Adrenal gland (tissue), 12 donors: ENCODE data around the gene TMPRSS11F. TPM values are rescaled to one million over a fixed set of nuclear protein-coding genes. Genes with fewer than 3 reads are reported as not detected.

ENCODE experiments used
- DNase-seq, 7 donors: peaks; one replicate each; pipeline ENCODE4 v3.0.0-alpha.2; 2019 to 2020
- H3K27ac ChIP-seq, 5 donors: fragments of 200-600 bp; sonication (generic) in 4 of 5; 1 replicate in 3 of 5; 2 replicates in 2 of 5; pipeline versions ENCODE4 v1.5.1 to v1.8.0; 2016 to 2020; ENCODE audit warnings: mild to moderate bottlenecking in 1 of 5
- H3K27me3 ChIP-seq: fragments of 200-600 bp; 2 replicates; pipeline ENCODE4 v1.8.0; 2021
- H3K36me3 ChIP-seq, 2 donors: fragments of 200-600 bp; replicated peaks in 1 of 2; 1 replicate in 1 of 2; 2 replicates in 1 of 2; pipeline versions ENCODE4 v1.5.1 to v1.8.0; 2018 to 2022
- H3K4me1 ChIP-seq, 2 donors: fragments of 200-600 bp; replicated peaks in 1 of 2; 1 replicate in 1 of 2; 2 replicates in 1 of 2; pipeline versions ENCODE4 v1.5.1 to v1.8.0; 2018 to 2021
- H3K4me3 ChIP-seq, 4 donors: fragments of 200-600 bp; sonication (generic) in 3 of 4; one replicate each; pipeline ENCODE4 v1.5.1; 2016 to 2018
- H3K9me3 ChIP-seq, 3 donors: fragments of 200-600 bp; sonication (generic) in 1 of 3; replicated peaks in 1 of 3; 1 replicate in 2 of 3; 2 replicates in 1 of 3; pipeline versions ENCODE4 v1.5.1 to v1.8.0; 2016 to 2021
- POLR2A ChIP-seq, 2 donors: fragments of 450-650 bp; IDR thresholded peaks; one replicate each; pipeline ENCODE4 v1.6.1; 2017; ENCODE audit warnings: antibody characterized with exemption in 2 of 2, mild to moderate bottlenecking in 2 of 2, moderate library complexity in 1 of 2
- WGBS, 4 donors: extraction: QIAGEN DNeasy Blood & Tissue Kit in 2 of 4; methylation state at CpG; one replicate each; pipeline versions ENCODE4 v1.1.5 to v1.1.7; 2013 to 2017; 5-methylcytosine and 5-hydroxymethylcytosine counted together
- intact Hi-C, 2 donors: fragments of 100-400 bp; cut with DNase I; formaldehyde crosslinking; loops; one replicate each; pipeline versions ENCODE4 v1.14.1 to v1.15.0; 2022 to 2023
- polyA plus RNA-seq, 3 donors: library from polyadenylated mRNA; stranded (reverse); fragments of 200-250 nt in 2 of 3; fragments of 350-450 nt in 1 of 3; fragmentation: Illumina TruSeq in 1 of 3; extraction: RNeasy Lipid Tissue Mini Kit (QIAGEN cat#74804) in 1 of 3; gene quantifications; one replicate each; pipeline ENCODE4 v1.2.3, GENCODE V29; 2013 to 2014
- total RNA-seq, 9 donors: library from RNA; depleted of rRNA in 4 of 9; stranded (reverse); fragments of >200 nt in 4 of 9; fragments of 120-200 nt in 1 of 9; fragmentation: NEBNext Ultra II Directional in 1 of 9; extraction: Animal tissue kit (Norgen Biotek cat#: 25700) in 1 of 9; gene quantifications; one replicate each; pipeline versions ENCODE4 v1.1.0 to v1.2.4, GENCODE V29; 2013 to 2023
- TF ChIP-seq, protein P1 (sequence below), 6 experiments: fragments of 450-650 bp in 4 of 6; fragments of 200-600 bp in 2 of 6; sonication (generic) in 1 of 6; IDR thresholded peaks; 1 replicate in 5 of 6; 2 replicates in 1 of 6; pipeline versions ENCODE4 v1.5.1 to v1.8.0; 2016 to 2021; ENCODE audit warnings: antibody characterized with exemption in 6 of 6, mild to moderate bottlenecking in 2 of 6, moderate library complexity in 1 of 6
- donor health status: healthy with polysubstance abuse.
- donor health status: Bipolar disorder and iron deficiency.
- donor health status: DM: yes; HTN: yes; CAD: no.
- donor health status: DM: no; HTN: no; CAD: no.
- donor health status: DM: no; HTN: no; CAD: no.
- donor health status: DM: yes; HTN: yes; CAD: no.

The TMPRSS11F gene
- total and polyA plus RNA-seq, 12 donors: 0.06 TPM; not detected in 11

DNA sequence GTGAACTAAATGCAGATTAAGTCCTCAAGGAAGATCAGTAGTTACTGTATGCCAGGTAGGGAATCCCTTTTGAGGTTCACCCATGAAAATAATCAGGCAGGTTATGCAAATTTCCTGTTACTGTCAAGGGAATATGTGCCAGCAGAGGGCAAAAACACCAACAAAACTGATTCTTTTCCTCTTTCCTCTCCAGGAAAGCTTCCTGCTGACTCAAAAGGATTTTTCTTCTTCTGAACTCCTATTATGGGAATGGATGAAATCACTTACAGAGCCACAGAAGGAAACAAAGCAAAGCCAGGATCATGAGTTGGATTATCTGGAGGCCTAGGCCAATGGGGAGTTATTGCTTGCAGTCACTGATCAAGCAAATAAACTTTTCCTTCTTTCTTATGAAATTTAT lies 49.7 kb downstream of the TMPRSS11F start:
- no peaks in the 10 kb centered on the region for H3K27me3 ChIP-seq
- H3K4me1 ChIP-seq: no peaks in the 10 kb centered on the region
- H3K9me3 ChIP-seq: no peaks in the 10 kb centered on the region
- H3K27ac ChIP-seq: no peak overlapping the region
- DNase-seq: no peak
- intact Hi-C loops: no loop called here
- TF ChIP-seq POLR2A (IDR thresholded peaks at IDR 0.05): no peak
- TF ChIP-seq, protein P1, sequence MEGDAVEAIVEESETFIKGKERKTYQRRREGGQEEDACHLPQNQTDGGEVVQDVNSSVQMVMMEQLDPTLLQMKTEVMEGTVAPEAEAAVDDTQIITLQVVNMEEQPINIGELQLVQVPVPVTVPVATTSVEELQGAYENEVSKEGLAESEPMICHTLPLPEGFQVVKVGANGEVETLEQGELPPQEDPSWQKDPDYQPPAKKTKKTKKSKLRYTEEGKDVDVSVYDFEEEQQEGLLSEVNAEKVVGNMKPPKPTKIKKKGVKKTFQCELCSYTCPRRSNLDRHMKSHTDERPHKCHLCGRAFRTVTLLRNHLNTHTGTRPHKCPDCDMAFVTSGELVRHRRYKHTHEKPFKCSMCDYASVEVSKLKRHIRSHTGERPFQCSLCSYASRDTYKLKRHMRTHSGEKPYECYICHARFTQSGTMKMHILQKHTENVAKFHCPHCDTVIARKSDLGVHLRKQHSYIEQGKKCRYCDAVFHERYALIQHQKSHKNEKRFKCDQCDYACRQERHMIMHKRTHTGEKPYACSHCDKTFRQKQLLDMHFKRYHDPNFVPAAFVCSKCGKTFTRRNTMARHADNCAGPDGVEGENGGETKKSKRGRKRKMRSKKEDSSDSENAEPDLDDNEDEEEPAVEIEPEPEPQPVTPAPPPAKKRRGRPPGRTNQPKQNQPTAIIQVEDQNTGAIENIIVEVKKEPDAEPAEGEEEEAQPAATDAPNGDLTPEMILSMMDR (IDR thresholded peaks at IDR 0.05): no peak
- no peak overlapping the region for H3K4me3 ChIP-seq
- H3K36me3 ChIP-seq: no peaks in the 10 kb centered on the region

DNA sequence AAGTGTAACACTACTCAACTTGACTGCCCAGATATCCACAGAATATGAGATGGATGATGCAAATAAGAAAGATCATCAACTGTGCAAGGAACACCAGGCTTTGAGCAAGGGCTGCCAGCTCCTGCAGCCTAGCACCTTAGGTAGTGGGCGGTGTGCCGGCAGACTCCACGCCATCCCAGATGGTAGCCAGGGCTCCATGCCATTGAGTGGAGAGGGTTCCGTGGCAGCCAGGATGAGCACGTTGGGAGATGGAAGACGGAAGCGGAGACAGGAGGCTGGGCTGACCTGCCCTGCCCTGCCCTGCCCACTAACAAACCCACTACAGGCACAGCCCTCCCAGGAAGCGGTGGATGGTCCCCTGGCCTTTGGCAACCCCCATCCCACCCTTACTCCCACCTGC lies 51.9 kb downstream of the TMPRSS11F start:
- H3K36me3 ChIP-seq: no peaks in the 10 kb centered on the region
- no peak for DNase-seq
- no peaks in the 10 kb centered on the region for H3K9me3 ChIP-seq
- no peak overlapping the region for H3K27ac ChIP-seq
- WGBS, 4 donors: 83 to 93% (median 89%) methylated on average over 8 of the region's 8 CpGs
- no peak overlapping the region for H3K4me3 ChIP-seq
- H3K4me1 ChIP-seq: no peaks in the 10 kb centered on the region
- H3K27me3 ChIP-seq: no peaks in the 10 kb centered on the region
- intact Hi-C loops: no loop called here
- TF ChIP-seq POLR2A (IDR thresholded peaks at IDR 0.05): no peak
- TF ChIP-seq, protein P1 (IDR thresholded peaks at IDR 0.05): no peak

DNA sequence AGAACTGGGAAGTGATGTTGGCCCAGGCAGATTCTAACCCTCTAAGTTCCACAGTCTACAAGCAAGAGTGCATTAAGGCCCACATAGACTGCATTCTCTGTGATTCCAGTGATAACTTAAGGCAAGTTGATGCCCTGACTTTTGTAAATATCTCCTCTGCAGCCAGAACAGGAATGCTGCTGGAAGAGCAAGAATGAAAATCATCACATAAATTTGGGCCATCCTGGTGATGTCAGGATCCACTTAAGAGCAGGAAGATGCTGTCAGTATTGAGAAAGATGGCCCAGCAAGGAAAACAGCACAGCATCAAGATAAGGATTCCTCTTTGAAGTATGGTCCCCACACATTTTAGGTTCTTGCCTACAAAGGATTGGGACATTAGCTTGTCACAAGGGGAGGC lies 52.4 kb downstream of the TMPRSS11F start:
- intact Hi-C loops: no loop called here
- no peak for DNase-seq
- no peak overlapping the region for H3K27ac ChIP-seq

DNA sequence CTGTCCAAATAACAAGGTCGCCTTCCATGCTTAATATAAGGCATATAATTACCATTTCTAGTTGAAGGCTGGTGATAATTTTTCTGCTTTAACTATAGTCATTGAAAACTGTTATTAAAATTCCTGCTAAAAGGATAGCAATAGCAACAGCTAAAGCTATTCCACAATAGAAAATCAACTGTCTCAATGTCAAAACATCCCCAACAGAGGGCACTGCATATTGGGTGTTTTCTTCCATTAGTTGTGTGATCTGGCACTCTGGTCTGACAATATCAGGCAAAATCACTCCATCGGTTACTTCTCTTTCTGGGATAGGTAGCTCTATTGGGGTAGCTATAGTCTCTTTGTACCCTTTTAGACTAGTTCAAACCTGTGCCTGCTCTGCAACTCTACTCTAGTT lies 53.5 kb downstream of the TMPRSS11F start:
- Histone ChIP-seq H3K4me1 (no peaks in the 10 kb centered on the region), H3K27ac (no peak overlapping the region), H3K9me3 (peaks cover 0 to under 1% (median 0%) of the 10 kb centered on the region in 3 donors), H3K4me3 (no peak overlapping the region), H3K27me3 (no peaks in the 10 kb centered on the region), H3K36me3 (no peaks in the 10 kb centered on the region)
- TF ChIP-seq, protein P1 (IDR thresholded peaks at IDR 0.05): no peak
- no peak for TF ChIP-seq POLR2A (IDR thresholded peaks at IDR 0.05)
- 65 to 88% (median 72%) methylated on average over 2 of the region's 2 CpGs for WGBS, 4 donors
- intact Hi-C loops: no loop called here
- DNase-seq: no peak

More for the DNA sequence above, 52.4 kb downstream of the TMPRSS11F start:
- no peaks in the 10 kb centered on the region for H3K27me3 ChIP-seq
- no peaks in the 10 kb centered on the region for H3K36me3 ChIP-seq
- H3K9me3 ChIP-seq: no peaks in the 10 kb centered on the region
- H3K4me3 ChIP-seq: no peak overlapping the region
- TF ChIP-seq POLR2A (IDR thresholded peaks at IDR 0.05): no peak
- TF ChIP-seq, protein P1 (IDR thresholded peaks at IDR 0.05): no peak
- no peaks in the 10 kb centered on the region for H3K4me1 ChIP-seq
